Medulla oblongata (tissue), 1 donor: ENCODE data around the gene GPS2.
"Not testable (repeated sequence)": the region's sequence is repeated elsewhere in the genome, so short reads cannot be mapped to it uniquely, and the experiment has no call there.

ENCODE experiments used
- DNase-seq: peaks from one replicate; pipeline ENCODE4 v3.0.0-alpha.2; 2015; ENCODE audit errors: extremely low spot score

Gene GPS2

GRCh38 chr17:7337600-7337999 is 22.4 kb upstream of the GPS2 start:
- DNase-seq, result not testable (repeated sequence)

GRCh38 chr17:7336240-7337175 is 21.3 kb upstream of the GPS2 start, which contains the start of gene ACAP1:
ACAP1 (plus strand) TSS chr17:7336529; CDS start chr17:7336735, 206 bp downstream.
- DNase-seq, result no peak

- not testable (repeated sequence) for DNase-seq
Observed at GRCh38 chr17:7335765-7336164, 20.6 kb upstream of the GPS2 start.

- DNase-seq, result no peak
Observed at GRCh38 chr17:7334938-7335538, 19.9 kb upstream of the GPS2 start.

- DNase-seq, result not testable (repeated sequence)
Observed at GRCh38 chr17:7332600-7333069, 17.5 kb upstream of the GPS2 start.

GRCh38 chr17:7332111-7332510 is 17.0 kb upstream of the GPS2 start:
- no peak for DNase-seq

GRCh38 chr17:7330638-7331015 is 15.5 kb upstream of the GPS2 start:
- no peak for DNase-seq

GRCh38 chr17:7329997-7330637 is 15.0 kb upstream of the GPS2 start:
- peak; percentile 87 for DNase-seq

GRCh38 chr17:7329374-7329996 is 14.3 kb upstream of the GPS2 start:
- peak; percentile 98 for DNase-seq

- peak; percentile 24 for DNase-seq
Observed at GRCh38 chr17:7328840-7329373, 13.7 kb upstream of the GPS2 start, which contains the start of gene NEURL4. NEURL4 (minus strand) TSS chr17:7329335; CDS start chr17:7329312, 23 bp downstream.

GRCh38 chr17:7328009-7328408 is 12.8 kb upstream of the GPS2 start:
- no peak for DNase-seq

GRCh38 chr17:7327501-7327900 is 12.3 kb upstream of the GPS2 start:
- DNase-seq, result no peak

- DNase-seq, result no peak
Observed at GRCh38 chr17:7327056-7327455, 11.9 kb upstream of the GPS2 start.

GRCh38 chr17:7326186-7326585 is 11.0 kb upstream of the GPS2 start:
- DNase-seq, result no peak

GRCh38 chr17:7325031-7325528 is 9.9 kb upstream of the GPS2 start:
- no peak for DNase-seq

- no peak for DNase-seq
Observed at GRCh38 chr17:7324438-7324779, 9.2 kb upstream of the GPS2 start.

GRCh38 chr17:7323731-7324437 is 8.7 kb upstream of the GPS2 start:
- no peak for DNase-seq

- DNase-seq, result no peak
Observed at GRCh38 chr17:7322520-7323194, 7.5 kb upstream of the GPS2 start.

GRCh38 chr17:7321466-7321865 is 6.3 kb upstream of the GPS2 start:
- no peak for DNase-seq
